ENCODE measurements around the gene KRTAP2-4. TPM values are rescaled to one million over a fixed set of nuclear protein-coding genes. Genes with fewer than 3 reads are reported as not detected.
A peak's percentile ranks its signal among the peaks of the same experiment; 100 is the strongest.

The KRTAP2-4 gene
- polyA plus RNA-seq, 1 donor (not counting 4 experiments of a cell fraction or from before 2014, with no cell fraction given), result not detected

GRCh38 chr17:41098481-41098880 lies 32.8 kb upstream of the KRTAP2-4 start:
- H3K9me1 ChIP-seq (ENCODE audit: control insufficient read depth, extremely low read depth, insufficient read depth, low read length), result no peaks in the 10 kb centered on the region
- no peaks in the 10 kb centered on the region for H3K36me3 ChIP-seq (ENCODE audit: control insufficient read depth in 2 of 2, extremely low read depth in 1 of 2, insufficient read depth in 2 of 2, low read length in 2 of 2)
- TF ChIP-seq CTCF (optimal IDR thresholded peaks at IDR 0.05 in 1 of 3, IDR thresholded peaks at IDR 0.05 in 1 of 3, conservative IDR thresholded peaks at IDR 0.05 in 1 of 3; ENCODE audit: extremely low read depth in 1 of 3, insufficient read depth in 2 of 3, low read length in 3 of 3) (no peak), EZH2 (IDR thresholded peaks at IDR 0.05; ENCODE audit: low read length) (no peak)
- H3K9ac ChIP-seq (ENCODE audit: control insufficient read depth, extremely low read depth, insufficient read depth, low read length), result no peak overlapping the region
- no peaks in the 10 kb centered on the region for H3K27me3 ChIP-seq (ENCODE audit: control insufficient read depth, extremely low read depth, insufficient read depth, low read length)
- peak; percentile 96 for FAIRE-seq
- no peak overlapping the region for H2AFZ ChIP-seq (ENCODE audit: control insufficient read depth, low read length)
- DNase-seq (ENCODE audit: low read depth, low spot score), result peak; percentile 81
- peak overlapping the region; percentile 59 for H3K4me2 ChIP-seq (ENCODE audit: control insufficient read depth, extremely low read depth, insufficient read depth, low read depth, low read length)
- peaks cover 23% of the 10 kb centered on the region for H3K4me1 ChIP-seq (ENCODE audit: control insufficient read depth, extremely low read depth, insufficient read depth, low read length)
- H3K79me2 ChIP-seq (ENCODE audit: control insufficient read depth, insufficient read depth, low read length), result no peaks in the 10 kb centered on the region
- H3K4me3 ChIP-seq (ENCODE audit: control insufficient read depth in 2 of 3, extremely low read depth in 1 of 3, insufficient read depth in 2 of 3, low read depth in 1 of 3, low read length in 3 of 3), result no peak overlapping the region
- H3K9me3 ChIP-seq (ENCODE audit: control insufficient read depth, low read depth, low read length), result no peaks in the 10 kb centered on the region
- peak overlapping the region; percentile 55 for H3K27ac ChIP-seq (ENCODE audit: control insufficient read depth, insufficient read depth, low read length)
- dilution Hi-C loops (cut with MboI; ENCODE audit: extremely low pct_ligation_motif_present, low sequenced_read_pairs), result no loop called here
- no peaks in the 10 kb centered on the region for H4K20me1 ChIP-seq (ENCODE audit: control insufficient read depth, extremely low read depth, insufficient read depth, low read length)

GRCh38 chr17:41098042-41098441 lies 32.4 kb upstream of the KRTAP2-4 start, which contains the start of gene KRTAP4-8:
TSS of gene KRTAP4-8 (minus strand) at chr17:41098142. CDS start at chr17:41098084, 58 bp downstream.
- H3K4me1 ChIP-seq (ENCODE audit: control insufficient read depth, extremely low read depth, insufficient read depth, low read length), result peaks cover 23% of the 10 kb centered on the region
- TF ChIP-seq CTCF (optimal IDR thresholded peaks at IDR 0.05 in 1 of 3, IDR thresholded peaks at IDR 0.05 in 1 of 3, conservative IDR thresholded peaks at IDR 0.05 in 1 of 3; ENCODE audit: extremely low read depth in 1 of 3, insufficient read depth in 2 of 3, low read length in 3 of 3), result no peak
- TF ChIP-seq EZH2 (IDR thresholded peaks at IDR 0.05; ENCODE audit: low read length), result no peak
- peak within 1 kb of the TSS; percentile 55 for H3K27ac ChIP-seq (ENCODE audit: control insufficient read depth, insufficient read depth, low read length)
- H3K27me3 ChIP-seq (ENCODE audit: control insufficient read depth, extremely low read depth, insufficient read depth, low read length), result no peaks in the 10 kb centered on the region
- H3K9ac ChIP-seq (ENCODE audit: control insufficient read depth, extremely low read depth, insufficient read depth, low read length), result no peak within 1 kb of the TSS
- no peak within 1 kb of the TSS for H3K4me3 ChIP-seq (ENCODE audit: control insufficient read depth in 2 of 3, extremely low read depth in 1 of 3, insufficient read depth in 2 of 3, low read depth in 1 of 3, low read length in 3 of 3)
- no peak for DNase-seq (ENCODE audit: low read depth, low spot score)
- FAIRE-seq, result no peak
- no peaks in the 10 kb centered on the region for H3K36me3 ChIP-seq (ENCODE audit: control insufficient read depth in 2 of 2, extremely low read depth in 1 of 2, insufficient read depth in 2 of 2, low read length in 2 of 2)
- no peaks in the 10 kb centered on the region for H3K9me3 ChIP-seq (ENCODE audit: control insufficient read depth, low read depth, low read length)
- H3K4me2 ChIP-seq (ENCODE audit: control insufficient read depth, extremely low read depth, insufficient read depth, low read depth, low read length), result peak within 1 kb of the TSS; percentile 59
- H2AFZ ChIP-seq (ENCODE audit: control insufficient read depth, low read length), result no peak within 1 kb of the TSS
- no peaks in the 10 kb centered on the region for H4K20me1 ChIP-seq (ENCODE audit: control insufficient read depth, extremely low read depth, insufficient read depth, low read length)
- H3K79me2 ChIP-seq (ENCODE audit: control insufficient read depth, insufficient read depth, low read length), result no peaks in the 10 kb centered on the region
- no peaks in the 10 kb centered on the region for H3K9me1 ChIP-seq (ENCODE audit: control insufficient read depth, extremely low read depth, insufficient read depth, low read length)
- dilution Hi-C loops (cut with MboI; ENCODE audit: extremely low pct_ligation_motif_present, low sequenced_read_pairs), result no loop called here

All from keratinocyte (primary cell).